Islet of Langerhans (tissue), 1 donor: ENCODE measurements around the gene BOD1.

Experiments
- FAIRE-seq: peaks from one replicate; lab custom pipeline; 2011; peaks lifted over from hg19 to GRCh38; lab: Jason Lieb, UNC

Gene BOD1

DNA sequence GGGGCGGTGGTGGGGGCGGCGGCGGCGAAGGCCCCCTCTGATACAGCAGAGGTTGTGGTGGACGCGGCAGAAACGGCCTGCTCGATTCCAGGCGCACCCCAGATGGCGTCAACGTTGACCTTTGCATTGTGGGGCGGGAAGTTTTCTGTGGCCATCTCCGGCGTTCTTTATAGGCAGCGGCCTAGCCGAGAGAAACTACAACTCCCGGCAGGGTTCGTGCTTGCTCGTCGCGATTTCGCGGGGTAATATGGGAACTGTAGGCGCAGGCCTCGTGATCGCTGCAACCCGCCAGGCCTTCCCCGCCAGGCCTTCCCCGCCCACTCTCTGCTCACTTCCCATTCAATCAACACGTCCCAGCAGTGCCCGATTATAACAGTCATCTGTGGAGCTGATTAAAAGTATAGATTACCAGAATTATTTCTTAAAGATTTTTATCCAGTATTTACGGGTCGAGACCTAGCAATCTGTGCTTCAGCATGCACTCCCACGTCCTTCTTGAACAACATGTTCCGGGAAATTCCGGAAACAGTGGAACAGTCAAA, at the start of gene BOD1:
TSS of gene BOD1 (minus strand) at position 74 of the 542 bp plus-strand sequence. CDS start 214 bp downstream, outside the sequence.
- FAIRE-seq = no peak

GRCh38 chr5:173665326-173665725, 48.9 kb upstream of the BOD1 start:
- FAIRE-seq = no peak

- peak; percentile 81 for FAIRE-seq
Observed at GRCh38 chr5:173664154-173664526, 47.7 kb upstream of the BOD1 start.

- no peak for FAIRE-seq
Observed at GRCh38 chr5:173663352-173664153, 47.1 kb upstream of the BOD1 start.

DNA sequence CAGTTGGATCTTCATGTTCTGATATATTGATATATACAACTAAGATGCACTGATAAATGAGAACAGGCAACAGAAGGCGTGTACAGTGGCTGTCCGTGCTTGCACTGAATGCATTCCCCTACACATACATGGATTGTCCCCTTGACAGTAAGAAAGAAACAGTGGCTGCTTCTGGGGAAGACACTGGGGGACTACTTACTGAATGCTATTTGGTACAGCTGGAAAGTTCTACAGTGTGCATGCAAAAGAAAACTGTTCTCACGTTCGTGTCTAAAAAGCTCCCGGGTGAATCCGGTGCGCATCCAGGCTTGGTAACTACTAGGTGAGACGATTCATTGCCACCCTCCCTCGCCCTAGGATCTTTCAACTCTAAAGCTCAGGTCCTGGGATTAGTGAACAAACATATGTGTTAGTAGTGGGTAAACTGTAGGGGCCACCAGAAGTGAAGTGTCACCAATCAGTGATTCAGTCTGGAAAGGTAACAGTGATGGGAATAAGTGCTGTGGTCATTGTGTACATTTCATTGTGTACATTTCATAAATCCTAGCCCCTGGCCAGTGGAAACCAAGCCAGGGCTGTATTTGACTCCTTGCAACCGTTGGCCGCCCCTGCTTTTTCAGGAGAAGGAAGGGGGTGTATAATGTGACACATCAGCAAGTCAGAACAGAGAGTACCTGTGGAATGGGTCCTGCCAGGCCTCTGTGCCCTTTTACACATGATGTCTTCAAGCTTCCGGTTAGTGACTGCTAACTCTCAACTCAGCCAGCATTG, 46.3 kb upstream of the BOD1 start:
- no peak for FAIRE-seq

DNA sequence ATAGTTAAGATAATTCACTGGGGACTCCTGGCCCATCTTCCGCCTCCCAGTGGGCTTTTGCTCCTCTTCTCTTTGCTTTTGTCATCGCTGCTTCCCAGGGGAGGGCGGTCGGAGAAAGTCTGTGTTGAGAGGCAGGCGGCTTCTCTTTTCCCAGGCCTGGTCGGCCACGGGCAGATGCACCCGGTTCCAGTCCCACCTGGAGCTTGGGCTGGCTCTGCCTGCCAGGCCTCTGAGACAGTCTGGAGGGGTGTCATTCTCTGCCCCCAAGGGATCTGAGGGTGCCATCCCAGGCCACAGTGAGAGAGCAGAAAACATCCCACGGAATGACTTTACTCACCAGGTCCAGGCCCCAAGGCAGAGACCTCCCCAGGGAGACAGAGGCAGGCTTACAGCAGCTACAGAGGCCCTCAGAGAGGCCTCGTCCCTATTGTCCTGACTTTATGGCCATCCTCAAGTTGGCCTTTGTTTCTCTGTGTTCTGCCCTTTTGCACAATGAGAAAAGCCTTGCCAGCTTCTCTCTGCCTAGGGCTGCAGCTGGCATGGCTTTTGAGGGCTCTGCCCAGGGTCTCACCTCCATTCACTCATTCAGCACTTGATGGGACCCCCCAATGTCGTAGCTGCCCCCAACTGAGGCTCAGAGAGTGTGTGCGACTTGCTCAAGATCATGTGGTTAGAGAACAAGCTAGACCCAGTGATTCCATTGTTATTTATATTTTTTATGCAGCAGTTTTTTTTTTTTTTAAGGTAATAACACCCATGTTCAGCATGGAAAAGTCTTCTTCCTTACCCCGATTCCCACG, 44.2 kb upstream of the BOD1 start:
- no peak for FAIRE-seq

DNA sequence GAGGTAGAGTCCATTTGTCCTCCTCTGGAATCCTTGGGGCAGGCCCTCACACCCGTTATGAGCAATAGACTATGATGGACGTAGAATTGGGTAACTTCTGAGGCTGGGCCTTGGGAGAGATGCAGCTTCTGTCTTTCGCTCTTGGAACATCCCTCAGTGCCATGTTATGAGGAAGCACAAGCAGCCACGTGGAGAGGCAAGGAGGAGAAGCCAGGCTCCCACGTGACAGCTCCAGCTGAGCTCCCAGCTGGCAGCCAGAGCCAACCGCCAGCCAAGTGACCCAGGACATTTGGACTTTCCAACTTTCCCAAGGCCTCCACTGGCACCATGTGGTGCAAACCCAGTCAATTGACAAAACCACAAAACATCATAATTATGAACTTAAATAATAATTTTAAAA, 43.0 kb upstream of the BOD1 start:
- no peak for FAIRE-seq

DNA sequence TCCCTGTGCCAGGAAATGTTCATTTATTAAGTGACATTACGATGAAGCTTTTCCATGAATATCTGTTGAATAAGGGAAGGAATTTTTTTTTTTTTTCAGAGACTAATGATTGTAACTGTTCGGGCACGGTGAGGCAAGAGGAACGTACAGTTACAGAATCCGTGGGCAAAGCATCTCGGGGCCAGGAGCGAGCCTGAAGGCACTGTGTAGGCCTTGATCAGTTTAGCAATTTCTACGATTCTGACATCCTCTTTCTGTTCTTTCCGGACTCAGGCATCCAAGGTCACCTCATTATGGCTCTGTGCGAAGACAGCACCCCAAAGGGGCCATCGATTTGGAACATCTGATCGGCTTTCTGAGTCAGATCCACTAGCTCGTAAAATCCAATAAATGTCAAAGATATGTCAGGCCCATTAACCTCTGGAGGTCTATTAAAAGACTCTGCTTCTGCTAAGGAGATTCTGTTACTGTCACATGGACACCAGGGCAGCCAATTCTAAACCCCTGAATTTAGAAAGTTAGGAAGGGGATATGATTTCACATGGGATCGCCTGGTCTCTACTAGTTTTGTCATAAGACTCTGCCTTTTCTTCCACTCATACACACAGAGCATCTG, 41.4 kb upstream of the BOD1 start:
- no peak for FAIRE-seq

- FAIRE-seq = no peak
Observed at GRCh38 chr5:173655196-173655797, 38.8 kb upstream of the BOD1 start.

DNA sequence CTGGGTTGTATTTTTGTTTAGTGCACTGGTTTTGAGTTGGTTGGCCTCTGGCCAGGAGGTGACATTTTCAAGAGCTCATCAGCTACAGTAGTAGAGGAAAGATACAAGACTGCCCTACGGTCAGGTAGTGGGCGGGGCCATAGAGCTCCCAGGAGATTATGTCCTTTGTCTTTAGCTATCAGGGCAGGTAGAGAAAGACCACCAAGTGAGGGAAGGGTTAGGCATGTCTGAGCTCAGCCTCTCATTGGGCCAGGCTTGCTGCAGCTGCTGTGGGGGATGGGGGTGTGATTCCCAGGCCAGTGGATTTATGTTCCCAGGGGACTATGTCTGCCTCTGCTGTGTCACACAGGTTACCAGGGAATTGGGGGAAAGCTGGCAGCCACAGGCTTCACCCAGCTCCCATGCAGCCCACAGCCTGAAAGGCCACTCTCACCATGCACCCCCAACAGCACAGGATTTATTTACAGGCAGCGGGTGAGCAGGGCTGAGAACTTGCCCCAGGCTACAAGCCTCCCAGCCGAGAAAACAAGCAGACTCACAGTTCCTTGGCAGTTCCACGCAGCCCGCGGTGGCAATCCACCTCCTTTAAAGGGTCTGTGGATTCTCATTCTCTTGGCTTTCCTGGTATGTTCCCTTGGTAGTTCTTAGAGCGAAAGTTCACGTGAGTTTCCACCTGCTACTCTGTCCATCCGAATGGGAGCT, 37.5 kb upstream of the BOD1 start:
- no peak for FAIRE-seq

DNA sequence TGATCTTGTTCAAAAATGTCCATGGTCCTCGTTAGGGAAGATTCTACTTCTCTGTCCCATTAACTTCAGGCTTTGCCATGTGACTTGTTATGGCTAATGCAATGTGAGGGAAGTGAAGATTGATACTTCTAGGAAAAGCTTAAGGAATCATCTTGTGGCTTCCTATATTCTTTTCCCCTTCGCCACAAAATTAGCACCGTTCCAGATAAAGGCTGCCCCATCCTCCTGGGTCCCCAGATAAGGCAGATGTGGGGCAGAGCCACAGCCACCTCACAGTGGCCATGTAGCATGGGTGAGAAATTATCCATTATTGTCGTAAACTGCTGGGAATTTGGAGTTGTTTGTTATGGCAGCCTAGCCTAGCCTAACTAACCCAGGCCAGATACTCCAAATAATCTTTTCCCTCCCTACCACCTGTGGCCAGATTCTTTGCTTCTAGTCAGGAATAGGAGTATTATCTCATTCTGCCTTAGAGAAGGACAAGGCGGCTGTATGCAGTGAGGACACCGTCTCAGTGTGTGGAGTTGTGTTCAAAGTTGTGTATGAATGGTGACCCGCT, 31.9 kb upstream of the BOD1 start:
- FAIRE-seq = no peak

- no peak for FAIRE-seq
Observed at GRCh38 chr5:173646692-173647091, 30.2 kb upstream of the BOD1 start.

- FAIRE-seq = no peak
Observed at GRCh38 chr5:173645890-173646574, 29.6 kb upstream of the BOD1 start.

DNA sequence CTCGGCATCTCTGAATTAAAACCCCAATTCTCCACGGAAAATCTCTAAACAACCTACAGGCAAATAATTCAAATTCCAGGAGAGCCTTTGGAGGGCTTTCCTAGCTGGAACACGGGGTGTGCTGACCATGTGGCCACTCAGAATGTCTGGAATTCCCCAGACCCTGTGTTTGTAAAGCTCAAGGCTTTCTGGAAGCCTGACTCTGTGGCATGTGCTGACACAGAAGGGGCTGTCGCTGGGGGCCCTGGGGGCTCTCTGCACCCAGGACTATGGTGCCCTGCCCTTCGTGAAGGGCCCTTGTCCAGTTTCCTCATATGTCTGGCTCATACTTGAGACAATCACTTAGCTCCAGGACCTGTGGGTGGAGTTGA, 29.0 kb upstream of the BOD1 start:
- no peak for FAIRE-seq

DNA sequence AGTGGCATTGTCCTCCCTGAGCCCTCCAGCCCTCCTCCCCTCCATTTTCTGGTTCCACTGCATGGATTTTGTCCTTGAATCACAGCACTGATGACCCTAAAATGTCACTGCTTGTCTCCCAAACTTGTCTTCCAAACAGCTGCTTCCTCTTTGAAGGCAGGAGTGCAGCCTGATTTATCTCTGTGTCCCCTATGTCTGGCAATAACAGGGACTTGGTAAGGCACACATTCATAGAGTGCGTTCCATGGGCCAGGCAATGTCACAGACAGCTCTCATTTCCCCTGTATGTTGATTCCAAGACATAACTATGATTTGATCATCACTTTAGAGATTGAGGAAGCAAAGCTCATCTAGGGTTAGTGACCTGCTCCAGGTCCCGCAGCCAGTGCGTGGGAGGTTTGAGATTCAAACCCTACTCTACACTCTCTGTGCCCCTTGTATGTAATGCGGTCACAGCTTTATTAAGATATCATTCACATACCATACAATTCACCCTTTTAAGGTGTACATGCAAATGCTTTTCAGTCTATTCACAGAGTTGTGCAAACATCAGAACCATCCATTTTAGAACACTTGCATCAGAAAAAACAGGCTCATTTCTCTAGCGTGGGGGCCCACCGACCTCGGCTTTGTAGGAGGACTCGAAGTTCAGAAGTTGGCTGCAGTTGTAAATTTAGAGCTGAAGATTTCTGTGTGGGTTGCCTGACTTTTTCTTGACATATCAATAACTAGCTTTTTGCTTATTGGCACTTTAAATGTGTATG, 28.4 kb upstream of the BOD1 start:
- FAIRE-seq = no peak

- no peak for FAIRE-seq
Observed at GRCh38 chr5:173643964-173644363, 27.5 kb upstream of the BOD1 start.

DNA sequence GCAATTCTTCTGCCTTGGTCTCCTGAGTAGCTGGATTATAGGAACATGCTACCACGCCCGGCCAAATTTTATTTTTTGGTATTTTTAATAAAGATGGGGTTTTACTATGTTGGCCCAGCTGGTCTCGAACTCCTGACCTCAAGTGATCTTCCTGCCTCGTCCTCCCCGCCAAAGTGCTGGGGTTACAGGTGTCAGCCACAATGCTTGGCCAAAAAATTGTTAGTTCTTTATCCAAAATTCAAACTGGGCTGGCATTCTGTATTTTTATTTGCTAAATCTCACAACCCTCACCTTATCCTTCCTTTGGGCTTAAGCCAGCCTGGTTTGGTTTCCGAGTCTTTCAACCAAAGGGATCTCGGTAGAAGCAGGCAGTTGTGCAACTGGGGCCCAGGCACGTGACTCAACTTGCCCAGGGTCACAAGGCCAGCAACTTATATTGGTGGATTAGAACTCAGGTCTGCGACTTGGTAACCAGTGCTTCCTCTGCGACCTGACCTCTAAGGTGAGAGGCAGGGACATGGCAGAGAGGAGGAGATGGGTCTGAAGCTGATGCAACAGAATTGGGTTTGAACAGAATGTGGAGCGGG, 26.5 kb upstream of the BOD1 start:
- FAIRE-seq = no peak

DNA sequence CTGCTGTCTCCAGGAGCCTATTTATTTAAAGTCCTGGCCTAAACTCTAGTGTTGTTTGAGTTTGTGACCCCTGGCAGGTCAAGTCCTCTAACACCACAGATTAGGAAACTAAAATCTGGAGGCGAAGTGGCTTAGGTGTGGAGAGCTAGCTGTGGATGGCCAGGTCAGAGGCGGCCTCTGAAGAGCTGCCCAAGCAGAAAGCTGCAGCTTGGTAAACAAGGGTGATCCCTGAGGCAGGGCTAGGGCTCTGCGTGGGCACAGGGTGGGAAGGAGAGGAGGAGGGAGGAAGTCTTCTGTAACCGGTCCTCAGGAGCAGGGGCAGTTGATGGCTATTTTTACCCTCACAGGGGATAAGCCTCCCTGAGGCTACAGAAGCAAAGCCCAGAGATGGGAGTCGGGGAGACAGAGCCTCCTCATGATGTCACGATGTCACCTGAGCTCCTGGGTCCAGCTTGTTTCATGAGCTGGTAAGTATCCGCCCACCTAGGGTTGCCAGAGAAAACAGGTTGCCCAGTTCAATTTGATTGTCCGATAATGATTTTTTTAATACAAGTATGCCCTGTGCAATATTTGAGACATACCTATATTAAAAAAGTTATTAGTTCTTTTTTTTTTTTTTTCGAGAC, 25.9 kb upstream of the BOD1 start:
- no peak for FAIRE-seq
